Progenitor cell of endocrine pancreas (in vitro differentiated cells): Measurements from ENCODE around the gene NDST3. TPM values are rescaled to one million over a fixed set of nuclear protein-coding genes. Genes with fewer than 3 reads are reported as not detected.
A peak's percentile ranks its signal among the peaks of the same experiment; 100 is the strongest.

ENCODE experiments used
- DNase-seq: peaks from one replicate; pipeline ENCODE4 v3.0.0; 2021; ENCODE audit warnings: low spot score; ENCODE audit not compliant: unreplicated experiment
- H3K27ac Mint-ChIP-seq: 2 replicates; pipeline ENCODE4 v1.8.0; 2021; ENCODE audit warnings: mild to moderate bottlenecking, moderate library complexity, mixed read lengths
- H3K27me3 Mint-ChIP-seq: 2 replicates; pipeline ENCODE4 v1.8.0; 2021; ENCODE audit warnings: mixed read lengths
- H3K36me3 Mint-ChIP-seq: 2 replicates; pipeline ENCODE4 v1.8.0; 2022; ENCODE audit warnings: mixed read lengths; ENCODE audit not compliant: insufficient read depth
- H3K4me1 Mint-ChIP-seq: 2 replicates; pipeline ENCODE4 v1.8.0; 2021; ENCODE audit warnings: low read depth, mixed read lengths
- H3K4me3 Mint-ChIP-seq: 2 replicates; pipeline ENCODE4 v1.8.0; 2021; ENCODE audit warnings: low read depth, mild to moderate bottlenecking, moderate library complexity, mixed read lengths
- H3K9me3 Mint-ChIP-seq: 2 replicates; pipeline ENCODE4 v1.8.0; 2021; ENCODE audit warnings: low read depth, mixed read lengths
- total RNA-seq: library from RNA; stranded (reverse); gene quantifications from 2 replicates; pipeline ENCODE4 v1.2.1, GENCODE V29; 2021
- TF ChIP-seq, protein P1 (sequence below): fragments of 200-600 bp; sonication (generic); IDR thresholded peaks from one replicate; pipeline ENCODE4 v1.5.0; 2021; ENCODE audit warnings: antibody characterized with exemption, mild to moderate bottlenecking; ENCODE audit not compliant: unreplicated experiment

Gene NDST3
- total RNA-seq, 1 donor from 2014 or later: 1.8 TPM

DNA sequence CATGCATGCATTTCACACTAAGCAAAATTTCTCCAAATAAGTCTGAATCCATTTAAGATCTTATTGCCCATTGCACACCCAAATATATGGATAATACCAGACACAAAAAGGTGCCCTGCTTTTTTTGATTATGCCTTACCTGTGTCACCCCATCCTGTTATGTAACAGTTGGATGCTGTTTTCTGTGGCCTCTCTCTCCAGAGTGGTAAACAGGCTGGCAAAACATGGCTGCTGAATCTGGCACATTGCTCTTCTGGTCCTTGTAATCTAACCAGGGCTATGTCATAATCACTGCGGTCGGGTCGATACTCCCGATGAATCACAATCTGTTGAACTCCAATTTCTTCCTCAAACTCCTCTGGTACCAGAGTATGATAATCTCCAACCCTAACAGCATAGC, 248.4 kb downstream of the NDST3 start:
- no peak for DNase-seq
- no peaks in the 10 kb centered on the region for H3K9me3 Mint-ChIP-seq
- no peaks in the 10 kb centered on the region for H3K27me3 Mint-ChIP-seq
- H3K4me3 Mint-ChIP-seq: no peak overlapping the region
- peaks cover 3% of the 10 kb centered on the region for H3K36me3 Mint-ChIP-seq
- H3K4me1 Mint-ChIP-seq: peaks cover 13% of the 10 kb centered on the region
- TF ChIP-seq, protein P1, sequence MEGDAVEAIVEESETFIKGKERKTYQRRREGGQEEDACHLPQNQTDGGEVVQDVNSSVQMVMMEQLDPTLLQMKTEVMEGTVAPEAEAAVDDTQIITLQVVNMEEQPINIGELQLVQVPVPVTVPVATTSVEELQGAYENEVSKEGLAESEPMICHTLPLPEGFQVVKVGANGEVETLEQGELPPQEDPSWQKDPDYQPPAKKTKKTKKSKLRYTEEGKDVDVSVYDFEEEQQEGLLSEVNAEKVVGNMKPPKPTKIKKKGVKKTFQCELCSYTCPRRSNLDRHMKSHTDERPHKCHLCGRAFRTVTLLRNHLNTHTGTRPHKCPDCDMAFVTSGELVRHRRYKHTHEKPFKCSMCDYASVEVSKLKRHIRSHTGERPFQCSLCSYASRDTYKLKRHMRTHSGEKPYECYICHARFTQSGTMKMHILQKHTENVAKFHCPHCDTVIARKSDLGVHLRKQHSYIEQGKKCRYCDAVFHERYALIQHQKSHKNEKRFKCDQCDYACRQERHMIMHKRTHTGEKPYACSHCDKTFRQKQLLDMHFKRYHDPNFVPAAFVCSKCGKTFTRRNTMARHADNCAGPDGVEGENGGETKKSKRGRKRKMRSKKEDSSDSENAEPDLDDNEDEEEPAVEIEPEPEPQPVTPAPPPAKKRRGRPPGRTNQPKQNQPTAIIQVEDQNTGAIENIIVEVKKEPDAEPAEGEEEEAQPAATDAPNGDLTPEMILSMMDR: no peak
- no peak overlapping the region for H3K27ac Mint-ChIP-seq

DNA sequence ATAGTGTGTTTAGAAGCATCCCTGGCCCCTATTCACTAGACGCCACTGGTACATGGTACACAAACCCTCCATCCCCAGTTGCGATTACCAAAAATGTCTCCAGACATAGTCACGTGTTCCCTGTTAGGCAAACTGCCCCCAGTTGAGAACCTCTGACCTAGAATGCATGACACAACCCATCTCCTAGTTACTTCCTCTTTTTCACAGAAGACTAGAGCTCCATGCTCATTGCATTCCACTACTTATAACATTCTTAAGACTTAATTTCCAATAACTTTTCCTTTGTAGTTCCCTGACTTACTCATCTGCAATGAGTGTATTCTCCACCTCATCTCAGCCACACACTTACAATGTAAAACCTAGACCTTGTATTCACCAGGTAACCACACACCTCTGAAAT, 249.9 kb downstream of the NDST3 start:
- Mint-ChIP-seq H3K36me3 (peaks cover 3% of the 10 kb centered on the region), H3K9me3 (no peaks in the 10 kb centered on the region), H3K4me3 (no peak overlapping the region), H3K27ac (peak overlapping the region; percentile 38), H3K27me3 (no peaks in the 10 kb centered on the region), H3K4me1 (peaks cover 11% of the 10 kb centered on the region)
- TF ChIP-seq, protein P1: no peak
- no peak for DNase-seq

DNA sequence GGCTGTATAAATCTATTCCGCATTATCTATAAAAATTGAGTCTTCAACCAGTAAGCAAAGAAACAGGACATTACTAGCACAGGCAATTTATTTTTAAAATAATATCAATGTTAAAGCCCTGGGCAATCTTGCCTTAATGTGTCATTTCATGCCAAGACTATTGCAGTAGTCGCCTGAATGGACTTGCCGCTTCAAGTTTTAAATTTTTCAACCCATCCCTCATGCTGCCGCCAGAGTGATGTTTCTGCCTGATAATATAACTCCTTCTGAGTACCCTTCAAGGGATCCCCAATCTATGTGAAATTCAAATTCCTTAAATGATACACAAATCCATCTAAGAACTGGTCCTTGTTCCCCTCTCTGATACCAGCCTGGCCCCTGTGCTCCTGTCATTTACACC, 251.6 kb downstream of the NDST3 start:
- no peak overlapping the region for H3K27ac Mint-ChIP-seq
- peaks cover 2% of the 10 kb centered on the region for H3K36me3 Mint-ChIP-seq

DNA sequence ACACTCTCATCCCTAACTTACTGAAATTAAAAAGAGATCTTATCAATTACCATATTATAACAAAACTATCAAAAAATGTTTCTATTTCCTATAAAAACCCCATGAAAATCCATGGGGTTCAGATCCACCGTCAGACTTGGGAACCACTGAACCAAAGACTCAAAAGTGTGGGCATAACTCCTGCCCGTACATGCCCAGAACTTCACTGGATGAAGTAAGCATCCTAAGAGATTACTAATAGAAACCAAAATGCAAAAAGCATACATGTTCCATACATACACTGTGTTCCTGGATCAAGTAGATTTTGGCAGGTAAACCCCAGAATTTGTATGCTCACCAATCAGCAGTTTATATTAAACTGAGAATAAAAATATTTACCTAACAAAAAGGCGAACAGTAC, 252.4 kb downstream of the NDST3 start:
- no peaks in the 10 kb centered on the region for H3K9me3 Mint-ChIP-seq
- H3K4me3 Mint-ChIP-seq: no peak overlapping the region
- H3K27ac Mint-ChIP-seq: no peak overlapping the region

More for the DNA sequence above, 251.6 kb downstream of the NDST3 start:
- Mint-ChIP-seq H3K4me1 (peaks cover 2% of the 10 kb centered on the region), H3K9me3 (no peaks in the 10 kb centered on the region), H3K4me3 (no peak overlapping the region), H3K27me3 (no peaks in the 10 kb centered on the region)
- no peak for DNase-seq
- TF ChIP-seq, protein P1: no peak

DNA sequence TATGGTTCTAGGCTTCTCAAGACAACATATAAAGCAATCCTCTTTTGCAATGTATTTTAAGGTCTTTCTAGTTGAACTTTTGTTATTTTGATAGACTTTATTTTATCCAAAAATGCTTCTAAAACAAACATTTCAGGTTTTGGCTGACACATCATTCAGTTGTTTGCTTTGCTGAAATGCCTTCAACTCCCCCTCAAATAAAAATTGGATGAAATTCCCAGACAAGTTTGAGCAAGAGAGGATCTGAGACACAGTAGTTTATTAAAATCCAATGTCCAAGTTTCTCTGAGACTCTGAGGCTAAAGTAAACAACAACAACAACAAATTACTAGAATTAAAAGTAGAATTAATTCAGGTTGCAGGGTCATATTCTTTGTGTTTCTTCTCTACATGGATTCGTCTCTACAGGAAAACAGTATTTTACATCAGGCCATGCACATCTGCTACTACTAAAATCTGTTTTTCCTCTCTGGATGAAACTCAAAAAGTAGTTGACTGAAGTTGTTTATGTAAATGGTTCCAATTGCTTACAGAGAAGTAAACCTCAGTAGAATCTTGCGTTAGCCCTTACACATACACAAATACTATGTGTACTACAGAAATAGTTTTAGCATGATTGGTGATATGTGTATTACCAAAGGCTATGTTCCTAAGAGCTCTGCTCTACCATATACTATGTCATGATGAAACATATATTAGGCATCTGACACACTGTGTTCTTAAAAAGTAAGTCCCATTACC, 253.6 kb downstream of the NDST3 start:
- Mint-ChIP-seq H3K9me3 (no peaks in the 10 kb centered on the region), H3K27me3 (no peaks in the 10 kb centered on the region)

More for the DNA sequence above, 252.4 kb downstream of the NDST3 start:
- TF ChIP-seq, protein P1: no peak
- Mint-ChIP-seq H3K27me3 (no peaks in the 10 kb centered on the region), H3K36me3 (no peaks in the 10 kb centered on the region), H3K4me1 (no peaks in the 10 kb centered on the region)
- DNase-seq: no peak

More for the DNA sequence above, 253.6 kb downstream of the NDST3 start:
- Mint-ChIP-seq H3K36me3 (no peaks in the 10 kb centered on the region), H3K27ac (no peak overlapping the region), H3K4me3 (no peak overlapping the region), H3K4me1 (no peaks in the 10 kb centered on the region)
- TF ChIP-seq, protein P1: no peak
- no peak for DNase-seq
